GM18526 (cell line): Measurements from ENCODE around the gene MED15.

ENCODE experiments used
- POLR2A ChIP-seq: IDR thresholded peaks from 3 replicates; pipeline ENCODE4 v1.6.1; 2011; ENCODE audit not compliant: insufficient read length; ENCODE audit errors: extremely low read depth

The MED15 gene

DNA sequence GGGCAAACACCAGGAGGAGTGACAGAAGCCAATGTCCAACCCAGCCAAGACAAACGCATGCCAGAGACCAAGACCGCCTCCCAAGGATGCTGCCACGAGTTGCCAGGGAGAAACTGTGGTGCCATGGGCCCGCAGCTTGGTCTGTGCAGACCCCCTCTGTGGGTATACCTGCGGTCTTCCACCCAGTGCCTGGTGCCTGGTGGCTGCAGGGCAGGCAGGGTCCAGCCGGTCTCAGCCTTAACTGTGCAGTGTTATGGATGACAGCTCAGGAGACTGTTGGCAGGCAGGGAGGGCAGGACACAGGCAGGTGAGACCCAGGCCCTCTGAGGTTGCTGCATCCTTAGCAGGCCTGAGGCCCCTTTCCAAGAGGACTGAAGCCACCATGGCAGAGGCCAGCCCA is 97.9 kb downstream of the MED15 start:
- TF ChIP-seq POLR2A: no peak

DNA sequence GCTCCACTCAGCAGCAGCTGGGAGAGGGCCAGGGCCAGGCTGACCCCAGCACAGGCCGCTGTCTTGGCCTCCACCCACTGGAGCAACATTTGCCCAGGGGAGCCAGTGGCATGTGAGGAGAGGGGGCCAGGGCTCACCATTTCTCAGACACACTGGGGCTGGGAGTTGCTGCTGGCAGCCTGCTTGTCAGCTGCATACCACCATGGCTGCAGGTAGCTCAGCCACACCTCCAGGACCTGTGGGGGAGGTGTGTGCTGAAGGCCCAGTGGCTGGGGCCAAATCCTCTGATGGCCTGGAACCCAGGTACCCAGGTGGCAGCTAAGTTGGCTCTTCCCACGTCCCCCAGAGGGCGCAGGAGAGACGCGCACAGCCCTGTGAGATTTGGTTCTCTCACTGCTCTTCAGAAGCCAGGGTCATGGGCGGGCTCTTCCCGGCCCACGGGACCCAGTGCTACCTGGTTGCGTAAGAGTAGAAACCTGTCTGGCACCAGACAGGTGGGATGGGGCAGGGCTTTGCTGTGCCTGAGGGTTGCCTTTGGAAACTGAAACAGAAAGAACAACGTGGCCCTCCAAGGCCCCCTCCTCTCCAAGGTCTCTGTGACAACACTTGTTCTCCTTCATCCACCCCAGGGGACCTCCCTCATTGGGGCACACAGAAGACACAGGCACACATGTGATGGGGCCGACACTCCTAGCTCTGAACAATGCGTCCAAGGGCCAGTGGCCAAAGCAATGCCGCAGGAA is 98.8 kb downstream of the MED15 start:
- TF ChIP-seq POLR2A: no peak

DNA sequence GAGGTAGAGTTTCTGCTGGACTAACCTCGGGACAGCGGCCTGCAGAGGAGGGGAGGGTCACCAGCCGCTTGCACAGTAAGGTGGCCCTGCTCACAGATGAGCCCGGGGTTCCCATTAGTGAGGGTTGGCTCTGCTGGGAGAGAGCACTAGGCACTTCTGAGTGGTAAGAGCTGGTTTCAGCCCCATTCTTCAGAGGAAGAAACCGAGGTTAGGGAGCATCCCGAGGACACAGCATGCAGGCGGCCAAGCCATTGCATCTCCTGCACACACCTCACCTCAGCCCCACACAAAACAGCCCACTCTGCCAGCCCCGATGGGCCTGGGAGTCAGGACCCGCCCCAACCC is 99.3 kb downstream of the MED15 start:
- no peak for TF ChIP-seq POLR2A

DNA sequence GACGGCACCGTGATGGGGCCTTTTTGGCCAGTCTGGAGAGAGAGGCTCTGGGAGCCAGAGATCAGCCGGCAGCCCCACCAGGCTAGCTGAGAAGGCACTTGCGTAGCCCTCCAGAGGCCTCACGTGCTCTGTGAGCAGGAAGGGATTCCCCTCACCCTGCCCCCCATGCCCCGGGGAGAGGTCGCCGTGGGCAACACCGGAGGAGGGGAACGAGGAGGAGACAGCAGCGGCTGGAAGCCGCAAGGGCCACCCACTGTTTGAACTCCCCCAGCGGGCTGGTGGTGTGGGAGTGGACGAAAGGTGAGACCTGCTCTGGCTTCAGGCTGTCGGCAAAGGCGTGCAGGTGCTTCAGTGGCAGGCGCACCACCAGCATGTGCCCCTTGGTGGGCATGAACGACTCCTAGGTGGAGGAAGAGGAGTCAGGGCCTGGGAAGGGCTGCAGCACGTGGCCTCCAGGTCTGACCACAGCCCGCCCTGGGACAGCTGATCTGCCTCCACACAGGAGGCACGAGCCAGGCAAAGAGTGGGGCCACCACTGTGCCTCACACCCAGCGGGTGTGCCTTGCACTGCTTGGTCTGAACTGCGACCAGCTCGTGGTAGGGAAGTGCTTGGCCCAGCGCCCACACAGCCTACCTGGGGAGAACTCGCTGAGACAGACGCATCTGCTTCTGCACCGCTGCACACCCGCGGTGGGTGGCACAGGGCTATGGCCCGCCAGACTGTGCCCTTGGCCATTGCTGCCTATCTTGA is 99.9 kb downstream of the MED15 start:
- no peak for TF ChIP-seq POLR2A

DNA sequence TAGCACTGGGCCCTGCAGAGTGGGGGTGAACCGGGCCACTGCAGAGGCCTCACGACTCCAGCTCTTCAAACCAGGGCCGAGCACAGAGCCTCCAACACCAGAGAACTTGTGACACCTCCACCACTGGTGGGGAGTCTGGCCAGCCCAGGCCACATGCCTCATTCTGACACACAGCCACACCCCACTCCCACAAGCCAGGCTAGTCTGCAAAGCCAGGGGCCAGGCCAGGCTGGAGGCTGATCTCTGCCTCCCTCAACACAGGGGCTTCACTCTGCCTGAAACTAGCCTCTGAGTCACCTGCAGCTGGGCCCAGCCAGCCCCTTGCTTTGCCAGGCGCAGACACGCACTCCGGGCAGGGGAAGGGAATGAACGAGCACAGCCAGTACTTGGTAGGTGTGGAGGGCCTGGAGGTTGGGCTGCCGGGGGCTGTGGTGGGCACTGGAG is 102.9 kb downstream of the MED15 start:
- TF ChIP-seq POLR2A: no peak

DNA sequence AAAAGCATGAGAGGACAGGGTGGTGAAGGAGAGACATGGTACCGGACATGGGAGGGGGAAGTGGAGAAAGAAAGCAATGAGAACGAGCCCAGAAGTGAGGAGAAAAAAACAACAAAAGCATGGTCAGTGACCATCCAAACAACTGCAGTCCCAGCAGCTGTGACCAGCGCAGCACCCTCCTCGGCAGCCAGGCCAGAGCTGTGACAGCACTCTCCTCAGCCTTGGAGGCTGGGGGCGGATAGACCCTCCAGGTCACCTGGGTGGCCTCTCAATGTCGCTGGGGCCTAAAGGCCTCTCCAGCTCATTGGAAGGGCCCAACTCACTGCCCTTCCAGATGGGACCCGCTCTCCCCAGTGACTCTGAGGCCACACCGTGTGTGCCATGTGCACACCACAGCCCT is 103.3 kb downstream of the MED15 start:
- TF ChIP-seq POLR2A: no peak

DNA sequence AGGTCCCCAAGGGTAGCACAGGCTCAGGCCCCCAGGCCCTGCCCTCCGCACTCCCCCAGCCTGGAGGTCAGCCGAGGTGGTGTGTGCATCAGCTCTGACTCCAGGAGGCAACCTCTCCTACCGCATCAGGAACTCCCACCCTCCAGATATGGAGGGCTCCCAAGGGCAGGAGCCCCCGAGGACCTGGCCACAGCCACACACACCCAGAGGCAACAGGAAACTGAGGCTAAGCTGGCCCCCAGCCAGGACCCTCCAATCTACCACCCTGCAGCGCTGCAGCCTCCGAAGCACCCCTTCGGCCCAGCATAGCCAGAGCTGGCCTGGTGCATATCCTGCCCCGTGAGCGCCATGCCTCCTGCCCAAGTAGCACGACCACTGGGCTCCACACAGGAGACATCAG is 104.0 kb downstream of the MED15 start:
- TF ChIP-seq POLR2A: no peak

DNA sequence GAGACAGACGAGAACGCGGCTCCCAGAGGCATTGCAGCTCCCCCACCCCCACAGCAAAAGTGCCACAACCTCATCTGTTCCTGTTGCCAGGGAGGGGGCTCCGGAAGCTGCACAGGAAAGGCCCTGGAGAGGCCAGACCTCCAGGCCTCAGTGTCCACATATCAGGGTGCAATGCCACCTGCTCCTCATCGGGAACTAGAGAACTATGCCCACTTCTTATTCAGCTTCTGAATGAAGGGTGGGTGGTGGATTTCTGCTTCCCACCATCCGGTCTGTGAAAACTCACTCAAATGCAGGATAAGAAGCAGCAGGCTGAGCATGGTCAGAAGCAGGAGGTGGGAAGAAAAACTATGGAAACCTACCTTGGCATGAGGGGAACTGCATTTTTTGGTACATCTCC is 105.9 kb downstream of the MED15 start:
- no peak for TF ChIP-seq POLR2A

DNA sequence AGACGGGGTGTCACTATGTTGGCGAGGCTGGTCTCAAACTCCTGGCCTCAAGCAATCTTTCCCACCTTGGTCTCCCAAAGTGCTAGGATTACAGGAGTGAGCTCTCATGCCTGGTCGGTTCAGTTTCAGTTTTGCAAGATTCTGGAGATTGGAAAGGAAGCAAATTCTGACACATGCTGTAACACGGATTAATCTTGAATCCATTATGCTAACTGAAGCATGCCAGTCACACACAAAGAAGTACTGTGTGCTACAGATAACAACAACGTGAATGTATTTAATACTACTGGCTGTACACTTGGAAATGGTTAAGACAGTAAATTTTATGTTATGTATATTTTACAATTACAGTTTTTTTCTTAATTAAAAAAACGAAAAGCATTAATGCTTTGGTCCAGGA is 107.6 kb downstream of the MED15 start:
- no peak for TF ChIP-seq POLR2A

DNA sequence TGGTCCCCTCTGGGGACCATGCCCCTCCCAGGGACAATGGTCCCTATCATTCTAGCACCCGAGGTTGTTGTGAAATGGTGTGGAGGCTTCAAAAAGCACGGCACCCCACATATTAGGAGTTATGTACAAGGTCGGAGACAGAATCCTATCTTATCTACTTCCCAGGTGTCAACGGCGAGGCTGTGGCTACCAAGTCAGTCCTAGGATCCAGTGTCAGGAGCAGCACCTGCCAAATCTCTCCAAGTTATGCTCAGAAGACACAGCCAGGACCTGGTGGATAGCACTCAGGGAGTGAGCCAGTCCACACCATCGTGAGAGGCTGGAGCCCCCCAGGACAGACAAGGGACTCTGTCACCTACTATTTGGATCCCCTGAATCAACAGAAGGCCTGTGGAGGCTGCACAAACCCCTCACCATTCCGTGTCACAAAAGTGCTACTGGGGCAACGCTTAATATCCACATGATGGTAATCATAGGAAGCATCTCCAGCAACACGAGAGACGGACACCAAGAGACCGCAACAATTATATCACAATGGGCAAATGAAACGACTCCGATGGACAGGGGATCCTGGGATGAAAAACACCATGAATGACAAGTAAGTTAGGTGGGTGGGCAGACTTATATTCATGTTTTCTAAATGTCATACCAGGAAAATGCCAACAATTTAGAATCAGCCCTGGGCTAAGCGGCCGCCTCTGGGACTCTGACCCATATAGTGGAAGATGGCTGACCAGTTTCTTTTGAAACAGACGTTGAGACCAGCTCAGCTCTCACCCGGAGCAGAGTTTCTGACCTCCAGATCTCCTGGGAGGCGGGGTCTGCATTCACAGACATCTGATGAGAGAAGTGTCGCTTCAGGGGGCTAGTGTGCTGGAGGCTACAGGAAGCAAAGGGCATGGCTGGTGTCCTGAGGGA is 108.4 kb downstream of the MED15 start:
- TF ChIP-seq POLR2A: no peak

DNA sequence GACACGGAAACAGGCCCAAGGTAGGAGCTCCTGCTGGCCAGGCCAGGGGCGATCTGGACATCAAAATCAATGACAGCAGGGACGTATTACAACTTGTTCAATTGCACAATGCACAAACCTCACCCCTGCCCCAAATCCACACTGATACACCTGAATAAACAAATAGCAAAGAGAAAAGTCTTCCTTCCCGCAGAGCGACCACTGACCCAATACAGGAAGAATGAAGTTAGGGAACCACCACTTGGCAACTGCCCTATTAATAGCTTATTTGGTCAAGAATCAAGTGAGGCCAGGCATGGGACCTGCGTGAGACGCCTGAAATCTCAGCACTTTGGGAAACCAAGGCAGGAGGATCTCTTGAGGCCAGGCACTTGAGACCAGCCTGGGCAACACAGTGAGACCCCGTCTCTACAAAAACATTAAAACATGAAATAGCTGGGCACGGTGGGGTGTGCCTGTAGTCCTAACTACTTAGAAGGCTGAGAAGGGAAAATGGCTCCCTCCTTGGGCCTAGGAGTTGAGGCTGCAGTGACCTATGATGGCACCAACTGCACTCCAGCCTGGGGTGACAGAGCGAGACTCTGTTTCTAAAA is 109.1 kb downstream of the MED15 start:
- no peak for TF ChIP-seq POLR2A

DNA sequence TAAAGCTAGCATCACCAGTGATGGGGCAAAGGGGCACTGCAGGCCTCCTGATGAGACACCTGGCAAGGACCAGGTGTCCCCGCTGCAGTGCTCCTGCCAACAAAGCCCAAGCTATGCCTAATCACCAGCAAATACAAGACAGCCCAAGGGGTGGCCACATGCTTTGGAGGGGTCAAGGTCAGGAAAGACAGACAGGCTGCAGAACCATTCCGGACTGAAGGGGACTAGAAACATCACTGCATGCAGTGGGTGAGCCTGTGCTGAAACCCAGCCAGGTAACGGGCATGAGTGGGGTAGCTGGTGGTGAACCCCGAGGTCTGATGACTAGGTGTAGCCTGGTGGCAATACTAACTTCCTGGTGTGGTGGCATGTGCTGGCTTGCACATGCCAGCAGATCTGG is 111.1 kb downstream of the MED15 start:
- no peak for TF ChIP-seq POLR2A

DNA sequence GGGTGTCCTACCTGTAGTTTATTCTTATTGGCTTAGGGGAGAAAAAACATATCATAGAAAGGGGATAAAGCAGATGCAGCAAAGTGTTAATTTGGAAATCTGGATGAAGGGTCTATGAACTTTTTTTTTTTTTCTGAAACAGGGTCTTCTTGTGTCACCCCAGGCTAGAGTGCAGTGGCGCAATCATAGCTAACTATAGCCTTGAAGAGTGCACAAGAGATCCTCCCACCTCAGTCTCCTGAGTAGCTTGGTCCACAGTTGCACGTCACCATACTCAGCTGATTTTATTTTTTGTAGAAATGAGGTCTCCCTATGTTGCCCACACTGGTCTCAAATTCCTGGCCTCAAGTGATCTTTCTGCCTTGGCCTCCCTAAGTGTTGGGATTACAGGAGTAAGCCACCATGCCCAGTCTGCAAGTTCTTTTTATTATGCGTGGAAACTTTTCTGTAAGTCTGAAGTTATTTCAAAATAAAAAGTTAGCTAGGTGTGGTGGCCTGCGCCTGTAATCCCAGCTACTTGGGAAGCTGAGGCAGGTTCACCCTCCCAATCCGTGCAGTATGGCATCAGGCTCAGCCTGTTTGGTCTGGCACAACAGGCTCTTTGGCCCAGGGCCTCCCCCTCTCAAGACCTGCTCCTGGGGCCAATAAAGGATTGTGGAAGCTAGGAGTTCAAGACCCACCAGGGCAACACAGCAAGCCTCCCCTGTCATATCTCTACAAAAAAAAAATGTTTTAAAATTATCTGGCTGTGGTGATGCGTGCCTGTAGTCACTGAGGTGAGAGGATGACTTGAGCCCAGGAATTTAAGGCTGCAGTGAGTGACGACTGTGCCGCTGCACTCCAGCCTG is 111.9 kb downstream of the MED15 start:
- no peak for TF ChIP-seq POLR2A

DNA sequence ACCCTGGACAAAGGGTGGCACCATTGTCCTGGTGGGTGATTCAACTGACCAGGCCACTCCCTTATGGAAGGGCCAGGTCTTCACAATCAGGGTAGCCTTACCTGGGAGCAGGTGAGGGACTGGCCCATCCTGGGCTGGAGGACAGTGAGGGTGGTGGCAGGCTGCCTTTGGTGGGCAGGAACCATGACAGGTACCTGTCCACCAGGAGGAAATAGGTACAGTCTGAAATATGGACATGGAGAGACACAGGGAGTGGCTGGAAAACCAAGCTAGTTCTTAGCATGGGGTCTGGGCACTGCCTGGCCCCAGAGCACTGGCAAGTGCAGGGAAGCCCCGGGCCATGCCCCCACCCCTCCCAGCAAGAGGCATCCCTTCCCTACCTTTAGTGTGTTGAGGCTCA is 113.8 kb downstream of the MED15 start:
- no peak for TF ChIP-seq POLR2A
